Keratinocyte (primary cell): ENCODE measurements around the gene RAF1.

Source experiments
- CTCF ChIP-seq, 3 experiments: IDR thresholded peaks in 1 of 3; conservative IDR thresholded peaks in 1 of 3; optimal IDR thresholded peaks in 1 of 3; 2 replicates in 2 of 3; 3 replicates in 1 of 3; pipeline versions ENCODE3 to v1.5.1; 2011; ENCODE audit warnings: low read length in 3 of 3, mild to moderate bottlenecking in 3 of 3, moderate library complexity in 2 of 3, control low read depth in 1 of 3, inconsistent platforms in 1 of 3; ENCODE audit not compliant: insufficient read depth in 2 of 3; ENCODE audit errors: extremely low read depth in 1 of 3
- EZH2 ChIP-seq: IDR thresholded peaks from one replicate; pipeline ENCODE4 v1.6.1; 2012; ENCODE audit warnings: inconsistent platforms, mild to moderate bottlenecking, low read length, moderate library complexity

GRCh38 chr3:12671120-12671450 is 7.2 kb upstream of the RAF1 start:
- no peak for TF ChIP-seq CTCF (optimal IDR thresholded peaks at IDR 0.05 in 1 of 3, IDR thresholded peaks at IDR 0.05 in 1 of 3, conservative IDR thresholded peaks at IDR 0.05 in 1 of 3; ENCODE audit: extremely low read depth in 1 of 3, insufficient read depth in 2 of 3, low read length in 3 of 3)
- no peak for TF ChIP-seq EZH2
